GM21576 (cell line): ENCODE data around the gene ZNF586.
"Not testable (repeated sequence)": the region's sequence is repeated elsewhere in the genome, so short reads cannot be mapped to it uniquely, and the experiment has no call there.

Source experiments
- ATAC-seq: cut with Tn5 transposase; IDR thresholded peaks from one replicate; pipeline ENCODE4 v1.9.1; 2021; ENCODE audit warnings: mild to moderate bottlenecking, moderate library complexity; ENCODE audit not compliant: unreplicated experiment

Gene ZNF586

DNA sequence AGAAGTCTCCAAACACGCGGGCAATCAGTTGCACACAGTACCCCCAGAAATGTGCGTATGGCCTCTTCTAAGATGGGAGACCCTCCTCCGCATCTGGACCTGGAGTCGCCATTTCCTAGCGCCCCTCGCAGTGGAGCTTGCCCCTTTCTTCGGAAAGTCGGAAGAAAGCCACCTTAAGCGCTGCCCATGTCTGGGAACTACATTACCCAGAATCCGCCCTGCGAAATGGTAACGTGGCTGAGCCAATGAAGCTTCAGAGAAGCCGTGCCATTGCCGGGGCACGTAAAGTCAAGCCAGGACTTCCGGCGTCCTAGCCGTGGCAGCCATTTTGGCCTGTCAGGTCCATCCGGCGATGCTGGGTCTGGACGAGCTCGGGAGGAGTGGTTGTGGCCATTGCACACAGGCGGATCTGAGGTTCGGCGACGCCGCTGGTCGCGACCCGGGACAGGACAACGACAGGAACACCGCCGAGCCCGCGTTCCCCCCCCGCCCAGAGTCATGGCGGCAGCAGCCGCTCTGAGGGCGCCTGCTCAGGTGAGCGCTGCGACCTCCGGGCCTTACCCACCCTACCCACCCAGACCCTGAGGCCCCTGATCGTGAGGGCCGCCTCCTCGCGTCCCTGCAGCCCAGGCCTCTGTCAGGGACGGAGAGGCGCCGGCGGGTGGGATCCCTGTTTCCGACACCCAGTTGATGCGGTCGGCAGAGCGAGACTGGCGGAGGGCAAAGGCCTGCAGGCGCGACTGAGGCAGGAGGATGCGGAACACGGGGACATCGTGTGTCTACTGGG, at the start of gene ZNF586:
Gene ZNF586 (plus strand): TSS at position 332 of the 787 bp plus-strand sequence. CDS start 167 bp downstream, at position 499.
- ATAC-seq, result peak; percentile 90

- no peak for ATAC-seq
Observed at GRCh38 chr19:57719901-57720519, 49.5 kb upstream of the ZNF586 start.

DNA sequence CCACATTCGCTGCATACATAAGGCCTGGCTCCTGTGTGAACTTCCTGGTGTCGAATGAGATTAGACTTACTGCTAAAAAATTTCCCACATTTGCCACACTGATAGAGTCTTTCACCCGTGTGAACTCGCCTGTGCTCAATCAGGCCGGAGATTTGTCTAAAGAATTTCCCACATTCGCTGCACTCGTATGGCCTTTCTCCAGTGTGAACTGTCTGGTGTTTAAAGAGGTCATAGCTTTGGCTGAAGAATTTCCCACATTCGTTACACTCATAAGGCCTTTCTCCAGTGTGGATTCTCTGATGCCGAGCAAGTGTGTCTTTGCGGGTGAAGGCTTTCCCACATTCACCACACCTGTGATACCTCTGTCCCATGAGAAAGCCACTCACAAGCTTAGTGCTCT, 48.6 kb upstream of the ZNF586 start:
- ATAC-seq, result no peak

- not testable (repeated sequence) for ATAC-seq
Observed at GRCh38 chr19:57738320-57738719, 31.2 kb upstream of the ZNF586 start.

GRCh38 chr19:57738770-57739169, 30.7 kb upstream of the ZNF586 start:
- not testable (repeated sequence) for ATAC-seq

DNA sequence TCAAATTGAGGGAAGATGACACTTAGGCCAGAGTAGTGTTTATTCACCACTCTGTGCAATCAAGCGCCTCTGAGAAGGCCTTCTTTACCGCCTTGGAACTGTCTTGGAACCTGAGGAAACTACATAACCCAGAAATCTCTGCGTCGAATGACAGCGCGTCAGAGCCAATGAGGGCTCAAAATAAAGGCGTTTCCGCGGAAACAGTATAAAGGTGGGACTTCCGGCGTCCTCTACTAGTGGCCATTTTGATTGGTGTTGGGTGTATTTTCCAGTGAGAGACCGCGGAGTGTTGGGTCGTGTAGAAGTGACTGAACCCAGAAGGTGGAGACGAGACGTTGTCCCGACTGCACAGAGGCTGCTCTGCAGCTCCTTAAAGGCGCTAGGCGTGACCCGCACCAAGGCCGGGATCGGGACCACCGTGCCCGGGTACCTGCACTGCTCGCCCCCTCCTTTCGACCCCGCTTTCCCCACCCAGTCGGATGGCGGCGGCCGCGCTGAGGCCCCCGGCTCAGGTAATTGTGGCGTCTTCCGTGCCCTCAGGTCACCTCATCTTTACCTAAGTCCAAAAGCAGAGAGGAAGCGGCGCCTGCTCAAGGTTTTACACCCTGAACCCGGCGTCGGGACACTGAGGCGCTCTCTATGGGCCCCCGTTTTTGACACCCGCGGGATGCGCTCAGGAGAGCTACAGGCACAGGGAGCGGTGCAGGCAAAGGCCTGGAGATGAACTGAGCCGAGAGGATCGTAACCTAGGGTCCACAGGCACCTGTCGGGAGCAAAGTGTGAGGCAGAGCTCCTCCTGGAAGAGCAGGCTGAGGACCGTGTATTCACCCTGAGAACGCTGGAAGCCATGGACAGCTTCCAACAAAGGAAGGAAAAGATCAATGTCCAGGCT, 22.6 kb upstream of the ZNF586 start, which contains the start of gene ZNF776:
Gene ZNF776 (plus strand): TSS at position 236 of the 892 bp plus-strand sequence. CDS start 244 bp downstream, at position 480.
- ATAC-seq, result peak; percentile 99

DNA sequence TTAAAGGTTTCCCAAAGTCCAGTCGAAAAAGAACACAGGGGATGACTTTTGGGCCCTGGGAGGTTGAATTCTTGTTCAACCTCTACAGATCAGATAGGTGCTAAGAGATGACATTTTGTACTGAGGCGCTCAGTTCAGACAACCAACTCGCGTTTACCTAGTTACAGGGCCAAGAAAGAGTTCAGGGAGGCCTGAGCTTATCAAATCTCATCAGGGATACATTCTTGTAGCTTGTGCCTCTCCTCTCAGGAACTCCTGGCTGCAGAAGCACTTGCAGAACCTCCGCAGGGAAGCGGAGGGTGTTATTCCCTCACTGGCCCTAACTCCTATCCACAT, 22.0 kb upstream of the ZNF586 start:
- ATAC-seq, result no peak

DNA sequence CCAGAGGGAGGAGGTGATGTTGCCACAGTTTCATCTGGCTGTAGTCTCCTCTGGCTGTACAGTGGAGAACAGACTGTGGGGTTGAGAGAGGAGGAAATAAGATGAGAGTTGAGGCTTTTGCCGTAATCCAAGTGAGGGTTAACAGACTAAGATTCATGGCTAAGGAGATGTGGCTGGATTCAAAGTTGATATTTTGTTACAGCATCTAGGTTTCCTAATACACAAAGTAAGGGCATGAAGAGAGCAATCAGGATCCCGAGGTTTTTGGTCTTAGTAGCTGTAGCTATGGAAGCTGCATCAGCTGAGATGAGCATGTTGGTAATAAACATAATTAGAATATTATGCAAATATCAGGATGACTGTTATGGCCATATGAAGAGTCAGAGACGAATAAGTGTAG, 21.4 kb upstream of the ZNF586 start:
- no peak for ATAC-seq

- ATAC-seq, result no peak
Observed at GRCh38 chr19:57754091-57754673, 15.3 kb upstream of the ZNF586 start.

- ATAC-seq, result no peak
Observed at GRCh38 chr19:57755031-57755430, 14.4 kb upstream of the ZNF586 start.

DNA sequence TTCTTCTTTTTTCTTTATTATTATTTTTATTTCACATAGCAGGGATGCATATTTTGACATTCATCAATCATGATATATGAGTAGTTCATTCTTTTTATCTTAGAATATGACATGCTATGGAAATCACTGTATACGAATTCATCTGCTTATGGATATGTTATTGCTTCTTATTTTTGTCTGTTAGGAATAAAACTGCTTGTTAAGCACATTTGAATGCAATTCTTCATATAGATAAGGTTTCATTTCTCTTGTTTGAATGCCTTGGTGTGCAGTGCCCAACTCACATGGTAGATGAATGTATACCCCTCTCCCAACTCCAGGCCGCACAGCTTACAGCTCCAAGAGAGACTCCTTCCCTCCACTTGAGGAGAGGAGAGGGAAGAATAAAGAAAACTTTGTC, 11.5 kb upstream of the ZNF586 start:
- ATAC-seq, result no peak

GRCh38 chr19:57759096-57759495, 10.4 kb upstream of the ZNF586 start:
- ATAC-seq, result no peak

GRCh38 chr19:57771417-57771816, 1.9 kb downstream of the ZNF586 start:
- no peak for ATAC-seq

- ATAC-seq, result no peak
Observed at GRCh38 chr19:57773488-57773887, 4.0 kb downstream of the ZNF586 start.

GRCh38 chr19:57776764-57777296, 7.4 kb downstream of the ZNF586 start:
- no peak for ATAC-seq

GRCh38 chr19:57778336-57778735, 8.9 kb downstream of the ZNF586 start:
- no peak for ATAC-seq

GRCh38 chr19:57779220-57779845, 9.9 kb downstream of the ZNF586 start:
- no peak for ATAC-seq

DNA sequence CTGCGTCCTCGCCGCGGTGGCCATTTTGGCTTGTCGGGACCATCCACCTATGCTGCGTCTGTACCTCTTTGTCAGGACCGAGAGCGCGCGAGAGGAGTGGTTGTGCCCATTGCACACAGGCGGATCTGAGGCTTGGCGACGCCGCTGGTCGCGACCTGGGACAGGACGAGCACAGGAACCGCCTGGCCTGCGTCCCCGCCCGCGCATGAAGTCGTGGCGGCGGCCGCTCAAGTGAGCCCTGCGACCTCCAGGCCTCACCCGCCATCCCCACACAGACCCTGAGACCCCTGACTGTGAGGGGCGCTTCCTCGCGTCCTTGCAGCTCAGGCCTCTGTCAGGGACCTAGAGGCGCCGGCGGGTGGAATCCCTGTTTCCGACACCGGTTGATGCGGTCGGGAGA, 16.8 kb downstream of the ZNF586 start:
- ATAC-seq, result no peak

- ATAC-seq, result no peak
Observed at GRCh38 chr19:57786906-57787305, 17.4 kb downstream of the ZNF586 start.

- ATAC-seq, result no peak
Observed at GRCh38 chr19:57788114-57788692, 18.7 kb downstream of the ZNF586 start.
